GM12865 (cell line): ENCODE data around the gene SNN.

Experiments
- DNase-seq: peaks from one replicate; pipeline ENCODE4 v3.0.0; 2010; ENCODE audit warnings: low read depth
- H3K4me3 ChIP-seq: 2 replicates; pipeline ENCODE4 v1.5.1; 2011; ENCODE audit warnings: mild to moderate bottlenecking, low read depth, low read length, control low read depth
- TF ChIP-seq, protein P1 (sequence below): IDR thresholded peaks from 2 replicates; pipeline ENCODE4 v1.5.1; 2011; ENCODE audit warnings: low read length, control low read depth, low read depth, inconsistent platforms; ENCODE audit not compliant: insufficient read depth; ENCODE audit errors: missing control alignments

The SNN gene

DNA sequence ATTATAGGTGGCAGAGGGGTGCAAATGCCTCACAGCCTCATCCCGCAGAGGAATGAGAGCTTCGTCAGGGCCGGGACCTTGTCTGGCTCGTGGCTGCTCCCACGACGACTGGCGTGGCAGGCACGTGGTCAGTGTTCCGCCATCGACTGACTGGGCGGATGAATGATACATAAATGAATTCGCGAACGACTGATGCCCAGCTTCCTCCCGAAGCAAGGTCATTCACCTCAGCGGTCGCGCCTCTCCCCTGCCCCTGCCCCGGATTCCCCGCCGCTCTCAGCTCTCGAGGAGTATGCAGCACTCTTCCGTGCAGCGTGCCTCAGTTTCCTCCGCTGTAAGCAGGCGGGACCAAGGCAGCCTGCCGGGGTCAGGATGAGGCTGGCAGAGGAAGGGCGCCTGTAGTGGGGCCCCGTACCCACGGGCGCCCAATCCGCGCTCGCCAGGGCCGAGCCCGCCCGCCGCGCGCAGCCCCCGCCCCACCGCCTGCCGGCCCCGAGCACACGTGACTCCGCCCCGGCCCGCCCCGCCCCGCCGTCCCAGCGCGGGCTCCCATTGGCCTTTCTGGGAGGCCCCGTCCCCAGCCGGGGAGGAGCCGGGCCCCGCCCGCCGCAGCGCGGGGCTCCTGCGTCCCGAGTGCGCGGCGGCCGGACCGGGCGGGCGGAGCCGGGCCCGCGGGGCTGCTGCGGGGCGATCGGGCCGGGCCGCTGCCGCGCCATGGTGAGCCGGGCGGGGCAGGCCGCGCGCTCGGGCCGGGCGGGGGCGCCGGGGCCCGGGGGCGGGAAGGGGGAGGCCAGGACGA, at the start of gene SNN:
Gene SNN, plus strand, starts transcription at position 632 of the 799 bp plus-strand sequence. CDS start 7,605 bp downstream, outside the sequence.
- H3K4me3 ChIP-seq: peak within 1 kb of the TSS; percentile 73
- TF ChIP-seq, protein P1, sequence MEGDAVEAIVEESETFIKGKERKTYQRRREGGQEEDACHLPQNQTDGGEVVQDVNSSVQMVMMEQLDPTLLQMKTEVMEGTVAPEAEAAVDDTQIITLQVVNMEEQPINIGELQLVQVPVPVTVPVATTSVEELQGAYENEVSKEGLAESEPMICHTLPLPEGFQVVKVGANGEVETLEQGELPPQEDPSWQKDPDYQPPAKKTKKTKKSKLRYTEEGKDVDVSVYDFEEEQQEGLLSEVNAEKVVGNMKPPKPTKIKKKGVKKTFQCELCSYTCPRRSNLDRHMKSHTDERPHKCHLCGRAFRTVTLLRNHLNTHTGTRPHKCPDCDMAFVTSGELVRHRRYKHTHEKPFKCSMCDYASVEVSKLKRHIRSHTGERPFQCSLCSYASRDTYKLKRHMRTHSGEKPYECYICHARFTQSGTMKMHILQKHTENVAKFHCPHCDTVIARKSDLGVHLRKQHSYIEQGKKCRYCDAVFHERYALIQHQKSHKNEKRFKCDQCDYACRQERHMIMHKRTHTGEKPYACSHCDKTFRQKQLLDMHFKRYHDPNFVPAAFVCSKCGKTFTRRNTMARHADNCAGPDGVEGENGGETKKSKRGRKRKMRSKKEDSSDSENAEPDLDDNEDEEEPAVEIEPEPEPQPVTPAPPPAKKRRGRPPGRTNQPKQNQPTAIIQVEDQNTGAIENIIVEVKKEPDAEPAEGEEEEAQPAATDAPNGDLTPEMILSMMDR: no peak
- DNase-seq: peak; percentile 89

DNA sequence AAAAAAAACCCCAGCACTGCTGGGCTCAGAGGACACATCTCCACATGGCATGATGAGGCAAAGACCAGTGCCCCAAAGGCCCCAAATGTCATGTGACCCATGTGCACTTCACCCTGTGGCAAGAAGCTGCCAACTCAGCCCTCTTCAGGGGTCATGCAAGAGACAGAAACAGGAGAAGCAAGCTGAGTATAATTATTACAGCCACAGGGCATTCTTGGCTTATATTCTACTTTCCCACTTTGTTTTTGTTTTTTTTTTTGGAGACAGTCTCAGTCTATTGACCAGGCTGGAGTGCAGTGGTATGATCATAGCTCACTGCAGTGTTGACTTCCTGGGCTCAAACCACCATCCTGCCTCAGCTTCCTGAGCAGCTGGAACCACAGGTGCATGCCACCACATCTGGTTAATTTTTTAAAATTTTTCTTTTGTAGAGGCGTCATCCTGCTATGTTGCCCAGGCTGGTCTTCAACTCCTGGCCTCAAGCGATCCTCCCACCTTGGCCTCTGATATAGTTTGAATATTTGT, 48.9 kb upstream of the SNN start:
- DNase-seq: peak; percentile 78
- TF ChIP-seq, protein P1: no peak
- H3K4me3 ChIP-seq: no peak overlapping the region

DNA sequence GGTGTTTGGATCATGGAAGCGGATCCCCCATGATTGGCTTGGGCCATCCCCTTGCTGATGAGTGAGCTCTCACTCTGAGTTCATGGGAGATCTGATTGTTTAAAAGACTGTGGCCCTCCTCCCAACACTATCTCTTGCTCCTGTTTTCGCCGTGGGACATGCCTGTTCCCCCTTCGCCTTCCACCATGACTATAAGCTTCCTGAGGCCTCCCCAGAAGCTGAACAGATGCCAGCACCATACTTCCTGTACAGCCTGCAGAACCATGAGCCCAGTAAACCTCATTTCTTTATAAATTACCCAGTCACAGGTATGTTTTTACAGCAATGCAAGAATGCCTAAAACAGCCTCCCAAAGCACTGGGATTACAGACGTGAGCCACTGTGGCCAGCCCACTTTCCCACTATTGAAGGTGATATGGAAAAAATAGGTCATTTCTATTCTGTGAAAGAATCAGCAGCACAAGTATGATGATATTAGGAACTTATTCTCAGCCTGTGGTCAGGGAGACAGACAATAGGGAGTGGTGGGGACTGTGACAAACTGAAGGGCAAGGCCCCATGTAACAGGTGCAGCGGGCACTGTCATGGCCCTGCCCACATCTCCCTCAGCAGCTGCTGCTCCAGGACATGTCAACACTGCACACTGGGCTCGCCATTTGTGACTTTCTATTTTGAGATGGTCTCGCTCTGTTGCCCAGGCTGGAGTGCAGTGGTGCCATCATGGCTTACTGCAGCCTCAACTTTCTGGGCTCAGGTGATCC, 47.8 kb upstream of the SNN start:
- TF ChIP-seq, protein P1: no peak
- H3K4me3 ChIP-seq: no peak overlapping the region
- DNase-seq: no peak

DNA sequence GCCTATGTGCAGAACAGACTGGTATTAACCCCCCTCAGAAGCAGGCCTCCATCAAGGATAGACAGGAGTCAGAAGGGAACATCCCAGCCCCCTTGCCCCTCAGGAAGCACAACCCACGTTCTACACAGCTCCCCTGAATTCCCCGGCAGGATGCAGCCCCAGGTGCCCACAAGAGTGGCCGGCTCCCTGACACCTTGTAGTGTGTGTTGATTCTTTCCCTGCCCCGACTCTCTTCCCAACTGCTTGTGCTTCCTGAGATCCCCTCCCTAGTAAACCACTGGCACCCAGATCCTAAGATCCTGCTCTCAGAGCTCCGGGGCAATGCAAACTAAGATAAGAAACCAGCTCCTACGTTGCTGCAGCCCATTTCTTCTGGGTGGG, 46.7 kb upstream of the SNN start:
- no peak for DNase-seq
- peak overlapping the region; percentile 4; the same call in 1 of the 2 replicates for H3K4me3 ChIP-seq
- TF ChIP-seq, protein P1: no peak

DNA sequence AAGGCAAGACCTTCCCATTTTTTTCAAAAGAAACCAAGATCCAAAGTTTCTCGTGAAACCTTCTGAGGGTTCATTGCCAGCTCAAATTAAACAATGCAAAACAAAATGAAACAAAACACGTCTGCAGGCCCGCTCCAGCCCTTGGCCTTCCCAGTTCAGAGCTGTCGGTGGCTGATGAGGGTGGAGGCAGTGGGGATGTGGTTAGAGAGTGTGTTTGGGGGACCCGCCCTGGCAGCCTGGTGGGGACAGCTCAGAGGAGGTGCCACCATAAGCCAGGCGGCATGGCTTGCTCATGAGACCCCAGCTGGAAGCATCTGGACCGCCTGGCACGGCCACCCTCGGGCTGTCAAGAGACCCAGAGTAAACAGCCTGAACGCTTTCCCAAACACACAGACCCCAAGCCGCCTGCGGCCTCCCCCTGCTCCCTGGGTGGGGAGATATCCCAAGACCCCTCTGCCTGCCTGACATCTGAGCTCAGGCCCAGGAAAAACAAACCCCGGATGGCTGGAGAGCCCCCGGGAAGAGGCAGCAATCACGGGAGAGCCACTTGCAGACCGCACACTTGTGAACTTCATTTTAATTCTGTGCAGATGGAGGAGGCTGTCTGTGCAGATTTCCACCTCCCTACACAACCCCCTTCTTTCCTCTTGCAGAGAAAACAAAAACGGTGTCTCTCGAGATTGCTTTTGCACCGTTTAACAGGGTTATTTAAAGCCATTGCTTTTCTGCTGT, 46.2 kb upstream of the SNN start:
- DNase-seq: peak; percentile 57
- TF ChIP-seq, protein P1: no peak
- peak overlapping the region; percentile 4; the same call in 1 of the 2 replicates for H3K4me3 ChIP-seq

DNA sequence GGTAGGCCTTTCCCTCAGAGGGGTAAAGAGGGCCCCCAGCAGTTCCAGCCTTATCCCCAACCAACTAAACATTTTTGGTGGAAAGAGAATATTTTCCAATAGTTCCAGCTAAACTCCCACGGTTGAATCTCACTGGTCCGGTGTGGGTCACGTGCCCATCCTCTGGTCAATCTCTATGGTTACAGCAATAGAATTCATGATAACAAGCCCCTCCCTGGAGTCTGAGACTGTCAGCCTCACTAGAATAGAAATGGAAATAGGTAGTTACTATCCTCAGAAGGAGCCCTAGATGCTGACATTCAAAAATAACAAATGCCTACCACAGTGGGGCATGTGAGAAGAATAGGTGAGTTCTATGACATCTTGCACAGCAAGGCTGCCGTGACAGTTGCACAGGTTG, 44.0 kb upstream of the SNN start:
- H3K4me3 ChIP-seq: no peak overlapping the region
- no peak for DNase-seq
- TF ChIP-seq, protein P1: no peak
